Adrenal gland (tissue), 5 donors: ENCODE results near the gene APRT.

ENCODE experiments used
- CTCF ChIP-seq, 6 experiments: fragments of 450-650 bp in 4 of 6; fragments of 200-600 bp in 2 of 6; sonication (generic) in 1 of 6; IDR thresholded peaks; 1 replicate in 5 of 6; 2 replicates in 1 of 6; pipeline versions ENCODE4 v1.5.1 to v1.8.0; 2016 to 2021; ENCODE audit warnings: antibody characterized with exemption in 6 of 6, mild to moderate bottlenecking in 2 of 6, moderate library complexity in 1 of 6
- POLR2A ChIP-seq, 2 donors: fragments of 450-650 bp; IDR thresholded peaks; one replicate each; pipeline ENCODE4 v1.6.1; 2017; ENCODE audit warnings: antibody characterized with exemption in 2 of 2, mild to moderate bottlenecking in 2 of 2, moderate library complexity in 1 of 2
- donor health status: DM: no; HTN: no; CAD: no.

- TF ChIP-seq CTCF (IDR thresholded peaks at IDR 0.05) (no peak), POLR2A (IDR thresholded peaks at IDR 0.05) (no peak)
Measured at GRCh38 chr16:88769617-88770460, 41.9 kb downstream of the APRT start.
